Activated CD4-positive, alpha-beta T cell treated with anti-CD3 and anti-CD28 coated beads, Interleukin-2, amount 10 ng/mL, durations not matched to agents 24 days and 14 days (primary cell): ENCODE results near the gene KRTAP19-8. TPM values are rescaled to one million over a fixed set of nuclear protein-coding genes. Genes with fewer than 3 reads are reported as not detected.

ENCODE experiments used
- DNase-seq: peaks from one replicate; pipeline ENCODE4 v3.0.0; 2022
- H3K27ac Mint-ChIP-seq: one replicate; pipeline ENCODE4 v1.8.0; 2022; ENCODE audit warnings: mild to moderate bottlenecking, mixed read lengths
- H3K27me3 Mint-ChIP-seq: one replicate; pipeline ENCODE4 v1.8.0; 2022; ENCODE audit warnings: mixed read lengths
- H3K36me3 Mint-ChIP-seq: one replicate; pipeline ENCODE4 v1.8.0; 2022; ENCODE audit warnings: low read depth, mild to moderate bottlenecking, mixed read lengths
- H3K4me1 Mint-ChIP-seq: one replicate; pipeline ENCODE4 v1.8.0; 2021; ENCODE audit warnings: mixed read lengths
- H3K4me3 Mint-ChIP-seq: one replicate; pipeline ENCODE4 v1.8.0; 2022; ENCODE audit warnings: mild to moderate bottlenecking, moderate library complexity, mixed read lengths
- H3K9me3 Mint-ChIP-seq: one replicate; pipeline ENCODE4 v1.8.0; 2021; ENCODE audit warnings: mixed read lengths
- intact Hi-C: fragments of 100-400 bp; cut with micrococcal nuclease; formaldehyde crosslinking; loops from one replicate; pipeline ENCODE4 v1.15.1; 2023
- total RNA-seq: library from RNA; stranded (reverse); gene quantifications from 2 replicates; pipeline ENCODE4 v1.2.3, GENCODE V29; 2022

Gene KRTAP19-8
- total RNA-seq, 1 donor from 2014 or later: not detected

GRCh38 chr21:30994932-30995331 lies 43.3 kb downstream of the KRTAP19-8 start:
- Mint-ChIP-seq H3K36me3 (no peaks in the 10 kb centered on the region), H3K27me3 (peaks cover 29% of the 10 kb centered on the region), H3K4me1 (no peaks in the 10 kb centered on the region), H3K27ac (no peak overlapping the region), H3K4me3 (no peak overlapping the region), H3K9me3 (no peaks in the 10 kb centered on the region)
- intact Hi-C loops: no loop called here
- DNase-seq: no peak

- intact Hi-C loops: no loop called here
- no peaks in the 10 kb centered on the region for H3K4me1 Mint-ChIP-seq
- H3K9me3 Mint-ChIP-seq: no peaks in the 10 kb centered on the region
- no peaks in the 10 kb centered on the region for H3K36me3 Mint-ChIP-seq
- H3K27me3 Mint-ChIP-seq: peaks cover 26% of the 10 kb centered on the region
- no peak for DNase-seq
- no peak overlapping the region for H3K4me3 Mint-ChIP-seq
- no peak overlapping the region for H3K27ac Mint-ChIP-seq
Observed at GRCh38 chr21:30990514-30991262, 47.6 kb downstream of the KRTAP19-8 start.

- no peak for DNase-seq
- Mint-ChIP-seq H3K4me1 (no peaks in the 10 kb centered on the region), H3K4me3 (no peak overlapping the region), H3K36me3 (no peaks in the 10 kb centered on the region), H3K27me3 (peaks cover 25% of the 10 kb centered on the region), H3K27ac (no peak overlapping the region), H3K9me3 (no peaks in the 10 kb centered on the region)
- intact Hi-C loops: no loop called here
Observed at GRCh38 chr21:30988706-30989105, 49.6 kb downstream of the KRTAP19-8 start.

Other genes starting within 250 kb of the KRTAP19-8 start
- not detected in 2 replicates for gene KRTAP8-1, start 225.2 kb downstream of the KRTAP19-8 start, total RNA-seq
- not detected in 2 replicates for gene KRTAP7-1, start 208.7 kb downstream of the KRTAP19-8 start, total RNA-seq
- gene KRTAP11-1, start 156.9 kb downstream of the KRTAP19-8 start, total RNA-seq: not detected in 2 replicates